Limb (tissue), 2 donors: ENCODE results near the gene CDH26.

Experiments used
- DNase-seq, 2 donors: peaks; one replicate each; pipeline ENCODE4 v3.0.0-alpha.2; 2016; ENCODE audit errors: extremely low spot score in 2 of 2

Gene CDH26

GRCh38 chr20:60043435-60043834 is 85.2 kb downstream of the CDH26 start:
- DNase-seq: no peak

DNA sequence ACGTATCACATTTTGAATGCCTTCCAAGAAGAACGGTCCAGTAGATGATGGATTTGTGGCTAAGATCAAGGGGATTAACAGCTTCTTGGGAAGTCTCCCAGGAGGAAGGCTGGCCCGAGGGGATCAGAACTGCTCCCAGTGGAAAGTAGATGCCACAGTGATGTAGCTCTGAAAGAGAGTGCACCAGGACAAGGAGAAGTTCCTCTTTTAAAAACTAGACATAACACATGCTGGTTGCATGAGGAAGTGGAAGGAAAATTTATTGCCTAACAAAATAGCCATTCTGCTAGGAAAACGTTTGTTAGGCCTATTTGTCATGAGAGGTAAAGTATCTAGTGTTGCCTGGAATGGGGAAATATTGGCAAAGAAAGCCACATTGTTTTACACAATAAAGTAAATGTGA is 87.8 kb downstream of the CDH26 start:
- no peak for DNase-seq

- no peak for DNase-seq
These were observed 88.2 kb downstream of the CDH26 start for GRCh38 chr20:60046436-60046835.

DNA sequence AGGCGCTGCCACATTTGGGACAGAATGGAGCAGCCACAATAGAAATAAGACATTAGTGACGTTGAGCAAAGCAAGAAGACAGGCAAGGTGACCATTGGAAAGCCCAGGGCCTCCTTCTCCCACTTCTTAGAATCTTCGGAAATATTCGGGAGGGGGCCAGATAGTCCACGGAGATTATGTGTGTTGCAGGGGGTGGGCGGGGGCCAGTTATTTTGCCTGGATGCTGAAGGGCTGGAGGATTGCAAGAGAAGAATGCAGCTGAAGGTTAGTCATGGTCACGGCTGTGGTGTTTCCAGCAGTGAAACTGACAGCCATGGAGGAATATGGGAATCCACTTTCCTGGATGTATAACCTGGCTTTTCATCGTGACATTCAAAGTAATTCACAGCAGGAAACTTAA is 88.6 kb downstream of the CDH26 start:
- DNase-seq: no peak

DNA sequence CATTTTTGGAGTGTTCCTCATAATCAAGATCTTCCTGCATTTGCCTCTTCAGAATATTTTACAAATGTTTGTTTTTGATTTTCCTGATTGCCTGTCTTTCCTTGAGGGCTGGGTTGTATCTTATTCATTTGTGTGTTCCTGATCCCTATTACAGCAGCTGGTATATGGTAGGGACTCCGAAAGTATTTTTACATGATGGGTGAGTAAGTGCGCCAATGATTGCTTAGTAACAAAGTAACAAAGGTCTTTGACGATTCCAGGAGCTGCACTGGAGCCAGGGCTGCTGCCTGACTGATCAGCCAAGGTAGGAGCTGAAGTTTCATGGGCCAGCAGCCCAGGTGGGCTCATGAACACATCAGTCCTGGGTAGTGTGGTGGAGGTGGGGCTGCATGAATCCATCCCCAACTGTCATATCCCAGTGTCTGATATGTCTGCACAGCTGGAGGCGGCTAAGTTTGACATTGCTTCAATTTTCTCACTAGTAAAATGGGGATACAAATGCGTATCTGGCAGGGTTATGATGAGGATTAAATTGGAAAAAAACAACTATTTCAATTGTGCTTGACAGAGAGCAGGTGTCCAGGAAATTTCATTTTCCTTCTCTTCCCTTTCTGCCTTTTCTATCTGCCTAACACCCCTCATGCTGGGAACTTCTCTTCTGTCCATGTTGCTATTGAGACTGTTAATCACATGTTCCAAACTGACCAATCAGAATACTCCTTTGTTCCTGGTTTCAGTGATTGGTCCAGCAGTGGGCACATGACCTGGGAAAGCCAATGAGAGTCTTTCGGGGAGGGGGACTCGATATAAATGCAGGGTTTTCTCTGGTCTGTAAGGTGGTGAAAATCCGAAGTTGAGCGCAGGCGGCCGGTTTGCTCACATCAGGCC is 90.7 kb downstream of the CDH26 start:
- no peak for DNase-seq

- DNase-seq: no peak
These were observed 91.4 kb downstream of the CDH26 start for GRCh38 chr20:60049601-60050000.

DNA sequence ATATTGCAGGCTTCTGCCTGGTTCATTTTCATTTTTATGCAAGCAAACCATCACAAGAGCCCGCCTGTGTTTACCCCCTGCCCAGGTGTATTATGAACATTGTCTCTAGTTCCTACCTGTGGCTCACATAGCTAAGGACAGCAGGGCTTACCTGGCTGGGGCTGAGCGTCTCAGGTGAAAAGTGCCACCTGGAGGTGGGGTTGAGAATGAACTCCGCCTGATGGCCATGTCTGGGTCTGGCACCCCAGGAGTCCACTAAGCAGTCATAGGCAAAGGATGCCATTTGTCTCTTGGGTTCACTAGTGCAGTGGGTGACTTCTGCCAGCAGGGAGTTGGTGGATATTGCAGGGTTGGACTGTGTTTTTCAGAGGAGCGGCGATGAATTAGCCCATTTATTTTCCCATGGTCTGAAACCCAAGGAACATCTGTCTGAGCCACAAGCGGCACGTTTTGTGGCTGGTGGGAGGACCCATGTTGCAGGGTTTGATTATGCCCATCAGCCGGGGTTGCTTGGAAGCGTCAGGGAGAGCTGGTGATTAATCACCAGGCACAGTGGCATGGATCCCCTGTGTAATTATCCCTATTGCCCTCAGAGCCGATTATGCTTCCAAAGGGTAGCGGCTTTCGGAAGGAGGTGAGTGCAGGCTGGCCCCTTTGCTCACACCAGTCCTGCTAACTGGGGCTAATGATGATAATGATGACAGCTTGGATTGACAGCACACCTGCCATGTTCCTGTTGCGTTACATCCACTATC is 92.1 kb downstream of the CDH26 start:
- DNase-seq: no peak

GRCh38 chr20:60051911-60052310 is 93.7 kb downstream of the CDH26 start:
- no peak for DNase-seq

DNA sequence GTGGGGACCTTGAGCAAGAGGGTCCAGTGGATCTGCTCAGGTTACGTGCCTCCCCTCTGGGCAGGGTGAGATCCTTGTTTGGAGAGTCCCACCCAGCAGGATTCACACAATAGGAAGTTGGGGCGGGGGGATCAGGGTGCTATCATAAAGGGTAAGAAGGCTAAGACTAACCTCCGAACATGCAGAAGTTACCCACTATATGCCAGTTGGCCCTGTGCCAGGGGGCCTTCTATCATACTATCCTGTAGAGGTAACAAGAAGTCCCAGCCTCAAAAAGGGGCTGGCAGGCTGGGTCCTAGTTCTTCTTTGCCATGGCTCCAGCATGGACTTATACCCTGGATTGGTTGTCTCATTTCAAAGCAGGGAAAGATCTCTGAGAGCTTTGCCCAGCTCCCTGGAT is 94.1 kb downstream of the CDH26 start:
- DNase-seq: no peak

- DNase-seq: no peak
These were observed 95.0 kb downstream of the CDH26 start for GRCh38 chr20:60053125-60053817.

DNA sequence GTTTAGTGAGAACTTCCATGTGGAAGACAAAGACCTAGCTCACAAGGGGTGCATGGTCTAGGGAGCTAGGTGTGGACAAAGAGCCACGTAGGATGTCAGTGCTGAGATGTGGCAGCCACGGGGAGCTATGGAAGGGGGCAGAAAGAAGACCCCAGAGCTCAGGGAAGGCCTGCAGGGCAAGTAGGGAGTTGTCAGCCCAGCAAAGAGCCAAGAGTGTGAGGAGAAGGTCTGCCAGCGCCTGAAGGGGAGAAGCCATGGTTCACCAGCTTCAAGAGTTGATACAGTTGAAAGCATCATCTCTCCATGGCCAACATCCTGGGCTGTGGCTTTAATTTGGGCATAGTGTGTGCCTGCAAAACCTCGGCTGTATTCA is 95.6 kb downstream of the CDH26 start:
- no peak for DNase-seq

DNA sequence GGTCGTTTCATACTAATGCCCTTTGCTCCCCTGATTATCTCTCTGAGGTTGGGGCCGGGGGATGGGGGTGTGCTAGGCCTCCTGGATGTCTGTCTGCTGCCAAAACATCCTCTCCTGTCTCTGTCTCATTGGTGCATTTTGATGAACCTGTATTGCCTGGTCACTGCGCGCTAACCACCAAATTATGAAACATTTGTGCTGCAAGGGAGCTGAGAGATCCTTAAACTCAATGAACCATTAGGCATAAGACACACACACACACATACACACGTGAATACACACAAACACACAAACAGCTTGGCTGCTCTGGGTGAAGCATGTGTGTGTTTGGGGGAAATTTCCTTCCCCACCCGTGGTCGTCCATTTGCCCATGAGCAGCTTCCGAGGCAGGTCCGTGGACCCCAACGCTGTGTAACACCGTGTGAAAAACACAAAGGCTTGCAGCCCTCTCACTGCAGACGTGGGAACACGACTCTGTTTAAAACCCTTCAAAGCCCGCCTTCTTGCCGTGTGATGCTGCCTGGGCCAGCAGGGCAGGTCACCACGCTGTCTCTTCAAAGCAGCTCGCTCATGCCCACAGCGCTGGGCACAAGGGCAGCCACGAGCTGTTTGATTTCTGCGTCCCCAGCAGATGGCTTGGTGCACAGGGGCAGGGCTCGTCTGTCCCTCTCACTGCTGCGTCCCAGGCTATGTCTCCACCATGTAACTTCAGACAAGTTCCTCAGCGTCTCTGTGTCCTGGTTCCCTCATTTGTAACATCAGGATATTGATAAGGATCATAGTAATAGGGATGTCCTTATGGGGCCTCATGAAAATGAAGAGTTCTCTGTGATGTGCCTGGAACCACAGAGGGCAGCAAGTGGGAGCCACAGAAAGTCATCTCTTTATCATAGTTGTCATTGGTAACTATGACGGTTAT is 96.8 kb downstream of the CDH26 start:
- peak in 1 of 2 donors; percentile 12 for DNase-seq

GRCh38 chr20:60055740-60056139 is 97.5 kb downstream of the CDH26 start:
- DNase-seq: no peak

DNA sequence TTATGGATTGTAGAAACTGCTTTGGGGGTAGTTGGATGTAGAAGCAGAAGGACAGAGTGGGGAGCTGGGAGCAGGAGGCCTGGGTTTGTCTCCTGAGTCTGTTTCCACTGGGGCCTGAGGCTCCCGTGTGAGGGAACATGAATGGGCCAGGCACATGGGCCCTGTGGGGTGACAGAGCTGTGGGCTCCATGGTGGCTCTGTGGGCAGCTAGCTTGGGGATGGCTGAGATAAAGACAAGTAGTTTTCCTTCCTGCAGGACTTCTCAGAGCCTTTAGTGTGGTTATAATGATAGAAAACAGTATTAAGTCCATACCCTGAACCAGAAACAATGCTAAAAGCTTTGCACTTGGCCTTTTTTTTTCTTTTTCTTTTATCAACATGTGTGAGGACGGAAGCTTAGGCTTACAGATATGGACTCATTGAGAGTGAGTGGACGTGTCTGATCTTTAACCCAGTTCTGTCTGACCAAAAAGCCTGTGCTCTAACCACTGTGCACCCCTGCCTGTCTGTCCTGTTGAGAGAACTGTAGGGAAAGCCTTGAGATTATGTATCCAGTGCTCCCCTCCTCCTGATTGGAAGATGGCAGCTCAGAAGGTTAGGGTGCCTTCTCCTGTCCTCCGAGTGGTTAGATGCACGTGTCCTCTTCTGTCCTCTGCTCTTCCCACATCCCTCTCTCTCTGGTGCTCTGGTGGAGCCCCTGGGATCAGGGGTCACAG is 98.3 kb downstream of the CDH26 start:
- peak in 1 of 2 donors; percentile 12 for DNase-seq

GRCh38 chr20:60057123-60057865 is 99.1 kb downstream of the CDH26 start:
- DNase-seq: peak; percentile 82 to 83

DNA sequence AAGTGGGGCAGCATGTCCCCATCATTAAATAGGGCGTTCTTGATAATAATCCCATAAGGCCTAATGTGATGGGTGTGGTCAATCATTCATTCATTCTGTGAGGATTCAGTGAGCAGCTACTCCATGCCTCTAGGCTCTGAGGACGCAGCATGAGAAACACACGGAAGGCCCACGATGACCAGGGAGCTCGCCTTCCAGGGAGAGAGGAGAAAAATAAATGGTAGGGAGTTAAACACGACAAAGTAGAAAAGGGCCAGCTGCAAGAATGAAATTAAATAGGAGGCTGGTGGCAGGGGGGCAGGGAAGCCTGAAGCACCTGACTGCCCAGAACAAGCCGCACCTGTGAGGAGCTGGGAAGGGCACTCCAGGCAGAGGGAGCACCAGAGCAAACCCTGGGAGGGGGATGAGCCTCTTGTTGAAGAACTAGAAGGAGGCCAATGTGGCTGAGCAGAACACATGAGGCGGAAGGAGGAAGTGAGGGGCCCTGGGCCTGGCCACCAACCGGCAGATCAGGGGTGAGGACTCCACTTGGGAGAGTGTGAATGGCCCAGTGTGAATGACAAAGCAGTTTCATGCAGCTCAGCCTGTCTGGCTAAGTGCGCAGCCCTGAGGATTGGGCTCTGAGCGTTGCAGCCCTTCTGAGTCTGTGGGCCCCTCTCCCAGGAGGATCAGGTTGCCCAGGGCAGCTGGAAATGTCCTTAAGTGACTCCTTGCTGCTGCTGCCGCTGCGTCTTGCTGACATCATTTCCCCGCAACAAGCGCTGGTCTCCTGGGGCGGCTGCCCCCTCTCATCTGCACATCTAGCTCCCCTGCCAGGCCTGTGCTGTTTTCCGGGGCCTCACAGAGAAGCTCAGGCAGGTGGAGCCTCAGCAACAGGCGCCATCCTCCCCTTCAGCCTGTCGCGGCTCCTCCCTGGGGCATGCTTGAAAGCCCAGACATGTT is 99.9 kb downstream of the CDH26 start:
- DNase-seq: peak; percentile 45 to 75

GRCh38 chr20:60058879-60059278 is 100.7 kb downstream of the CDH26 start:
- DNase-seq: no peak

GRCh38 chr20:60060006-60060557 is 101.9 kb downstream of the CDH26 start:
- DNase-seq: peak in 1 of 2 donors; percentile 16
